HG03571 (cell line): ENCODE results near the gene HOXB2.
"Not testable (repeated sequence)": the region's sequence is repeated elsewhere in the genome, so short reads cannot be mapped to it uniquely, and the experiment has no call there.

Source experiments
- ATAC-seq: cut with Tn5 transposase; IDR thresholded peaks from one replicate; pipeline ENCODE4 v1.9.1; 2021; ENCODE audit not compliant: unreplicated experiment

Gene HOXB2

DNA sequence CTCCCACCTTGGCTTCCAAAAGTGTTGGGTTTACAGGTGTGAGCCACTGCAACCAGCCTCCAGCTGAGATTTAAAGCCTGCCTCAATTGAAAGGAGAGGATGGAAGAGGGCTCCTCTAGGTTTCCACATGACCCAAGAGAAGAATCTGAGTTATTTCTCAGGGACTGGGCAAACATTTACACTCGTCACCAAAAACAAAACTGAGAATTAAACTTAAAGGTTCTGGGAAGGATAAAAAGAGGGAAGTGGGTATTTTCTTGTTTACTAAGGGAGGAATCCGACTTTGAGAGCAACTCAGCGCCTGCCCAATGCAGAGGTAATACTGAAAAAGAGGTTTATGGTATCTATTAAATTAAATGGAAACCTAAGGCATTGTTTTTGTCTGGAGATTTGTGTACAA lies 27.4 kb downstream of the HOXB2 start:
- no peak for ATAC-seq

DNA sequence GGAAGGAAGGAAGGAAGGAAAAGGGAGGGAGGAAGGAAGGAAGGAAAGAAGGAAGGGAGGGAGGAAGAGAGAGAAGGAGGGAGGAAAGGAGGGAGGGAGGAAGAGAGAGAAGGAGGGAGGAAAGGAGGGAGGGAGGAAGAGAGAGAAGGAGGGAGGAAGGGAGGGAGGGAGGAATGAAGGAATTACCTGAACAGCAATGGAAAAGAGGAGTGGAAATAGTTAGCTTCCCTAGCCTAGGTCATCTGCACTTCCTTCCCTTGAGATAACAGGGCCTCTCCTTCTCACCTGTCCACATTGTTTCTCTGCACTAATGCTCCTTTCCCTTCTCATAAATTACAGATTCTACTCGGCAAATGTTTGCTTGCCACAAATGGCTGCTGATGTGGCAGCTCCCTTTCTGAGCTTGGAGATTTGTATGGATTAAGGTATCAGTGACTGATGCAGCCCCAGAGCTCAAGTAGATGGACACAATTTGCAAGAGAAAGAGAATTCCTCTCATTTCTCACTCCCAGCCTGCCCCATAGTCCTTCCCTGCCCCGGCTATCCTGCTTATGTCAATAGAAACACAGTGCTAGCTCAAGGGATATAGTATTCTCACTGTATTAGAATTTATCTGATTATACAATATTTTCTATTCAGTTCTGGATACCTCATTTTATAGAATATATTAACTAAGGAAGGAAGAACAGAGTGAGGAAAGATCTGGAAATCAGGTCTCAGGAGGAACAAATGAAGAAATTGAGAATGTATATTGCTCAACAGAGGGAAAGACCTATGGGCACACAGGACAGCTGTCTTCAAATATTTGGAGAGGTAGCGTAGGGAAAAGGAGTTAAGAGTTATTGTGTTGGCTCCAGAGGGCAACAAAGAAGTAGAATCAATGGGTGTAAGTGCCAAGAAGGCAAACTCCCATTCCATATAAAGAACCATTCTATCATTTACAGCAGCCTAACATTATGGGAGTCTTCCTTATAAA lies 28.7 kb downstream of the HOXB2 start:
- no peak for ATAC-seq

DNA sequence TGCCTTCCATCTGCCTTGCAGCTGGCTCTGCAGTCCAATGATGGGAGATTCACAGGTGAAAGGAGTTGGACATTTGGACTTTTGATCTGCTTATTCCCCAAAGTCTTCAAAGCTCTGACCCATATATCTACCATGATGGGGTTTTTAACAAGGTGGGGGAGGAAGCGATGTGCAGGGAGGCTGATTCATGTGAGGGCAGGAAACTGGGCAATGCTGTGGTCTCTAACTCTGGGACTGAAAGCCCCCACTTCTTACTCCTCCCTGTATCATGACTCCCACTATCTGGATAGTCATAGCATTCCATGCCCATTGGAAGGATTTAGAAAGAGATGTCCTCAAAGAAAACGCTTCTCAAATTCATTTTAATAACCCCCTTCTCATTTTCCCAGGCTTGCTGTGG lies 30.4 kb downstream of the HOXB2 start:
- ATAC-seq = no peak

DNA sequence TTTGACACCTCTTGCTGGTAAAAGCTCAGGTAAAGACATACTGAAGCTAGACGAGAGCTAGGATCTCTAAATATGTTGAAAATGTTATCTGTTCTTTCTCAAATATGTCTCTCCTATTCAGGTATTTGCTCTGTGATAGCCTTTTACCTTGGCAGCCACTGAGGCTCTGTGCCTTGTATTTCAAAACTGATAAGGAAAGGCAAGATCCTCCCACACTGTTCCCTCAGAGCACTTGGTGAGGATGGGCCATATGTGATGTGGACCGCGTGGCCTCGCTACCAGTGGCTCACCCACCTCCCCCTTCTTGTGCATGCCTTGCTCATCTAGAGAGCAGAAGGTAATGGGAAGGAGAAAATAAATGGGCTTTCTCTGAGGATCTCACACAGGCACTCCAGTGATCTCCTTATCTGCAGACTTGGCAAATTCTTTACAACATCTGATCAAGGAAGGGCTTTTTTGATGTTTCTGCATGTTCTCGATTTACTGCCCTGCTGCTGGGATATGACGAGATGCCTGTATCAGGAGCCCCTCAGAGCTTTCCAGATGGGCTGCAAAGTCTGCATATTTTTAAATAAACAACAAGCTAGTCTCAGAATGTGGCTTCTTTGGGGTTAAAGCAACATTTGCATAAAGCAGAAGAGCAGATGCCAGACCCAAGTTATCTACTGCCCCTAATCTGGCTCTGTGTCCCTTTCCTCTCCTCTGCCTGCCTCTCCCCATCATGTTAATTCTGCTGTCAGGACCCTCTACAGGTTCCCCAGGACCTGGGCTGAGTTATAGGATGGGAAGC lies 31.0 kb downstream of the HOXB2 start:
- ATAC-seq = no peak

DNA sequence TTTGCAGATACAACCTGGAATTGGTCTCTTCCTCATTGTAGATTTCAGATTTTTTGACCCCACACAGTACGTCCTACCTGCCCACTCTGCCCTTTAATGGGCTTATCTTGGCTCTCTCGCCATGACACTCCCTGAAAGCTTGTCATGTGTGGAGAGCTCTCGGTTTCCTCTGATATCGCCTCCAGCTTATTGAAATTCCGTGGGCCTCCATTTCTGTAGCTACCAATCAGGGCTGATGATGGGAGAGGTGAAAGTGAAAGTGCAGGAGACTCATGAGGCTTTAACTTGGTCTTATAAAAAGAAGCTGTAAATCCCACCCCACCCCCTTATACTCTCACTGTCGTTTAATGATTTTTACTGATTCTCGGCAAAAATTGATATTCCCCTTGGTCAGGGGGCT lies 31.8 kb downstream of the HOXB2 start:
- no peak for ATAC-seq

DNA sequence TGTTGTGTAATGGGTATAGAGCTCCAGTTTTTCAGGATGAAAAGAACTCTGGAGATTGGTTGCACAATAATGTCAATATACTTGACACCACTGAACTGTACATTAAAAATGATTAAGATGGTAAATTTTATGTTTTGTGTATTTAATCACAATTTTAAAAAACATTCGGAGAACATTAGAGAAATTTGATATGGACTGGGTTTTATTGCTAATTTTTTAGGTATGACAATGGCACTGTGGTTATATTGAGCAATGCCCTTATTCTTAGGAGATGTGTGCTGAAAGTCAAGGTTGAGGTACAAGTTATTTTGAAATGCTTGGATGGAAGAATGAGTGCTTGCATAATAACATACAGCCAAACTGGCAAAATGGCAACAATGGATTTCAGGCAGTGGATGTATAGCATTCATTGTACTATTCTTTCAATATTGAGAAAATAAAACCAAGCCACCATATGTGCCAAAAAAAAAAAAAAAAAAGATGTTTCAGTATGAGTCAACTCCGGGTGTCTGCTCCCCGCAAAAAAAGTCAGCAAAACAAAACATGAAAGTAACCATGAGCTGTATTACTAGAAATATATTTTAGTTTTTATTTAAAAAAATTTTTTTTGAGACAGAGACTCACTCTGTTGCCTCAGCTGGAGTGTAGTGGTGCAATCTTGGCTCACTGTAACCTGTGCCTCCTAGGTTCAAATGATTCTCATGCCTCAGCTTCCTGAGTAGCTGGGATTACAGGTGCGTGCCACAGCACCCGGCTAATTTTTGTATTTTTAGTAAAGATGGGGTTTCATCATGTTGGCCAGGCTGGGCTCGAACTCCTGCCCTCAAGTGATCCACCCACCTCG lies 33.9 kb downstream of the HOXB2 start:
- peak; percentile 38 for ATAC-seq

DNA sequence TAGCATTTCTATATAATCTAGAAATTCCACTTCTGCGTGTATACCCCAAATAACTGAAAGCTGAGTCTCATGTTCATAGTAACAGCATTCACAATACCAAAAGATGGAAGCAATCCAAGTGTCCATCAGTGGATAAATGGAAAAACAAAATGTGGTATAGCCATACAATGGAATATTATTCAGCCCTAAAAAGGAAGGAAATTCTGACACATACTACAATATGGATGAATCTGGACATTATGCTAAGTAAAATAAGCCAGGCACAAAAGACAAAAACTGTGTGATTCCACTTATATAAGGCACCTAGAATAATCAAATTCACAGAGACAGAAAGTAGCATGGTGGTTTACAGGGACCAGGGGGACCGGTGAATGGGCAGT lies 34.5 kb downstream of the HOXB2 start:
- no peak for ATAC-seq

DNA sequence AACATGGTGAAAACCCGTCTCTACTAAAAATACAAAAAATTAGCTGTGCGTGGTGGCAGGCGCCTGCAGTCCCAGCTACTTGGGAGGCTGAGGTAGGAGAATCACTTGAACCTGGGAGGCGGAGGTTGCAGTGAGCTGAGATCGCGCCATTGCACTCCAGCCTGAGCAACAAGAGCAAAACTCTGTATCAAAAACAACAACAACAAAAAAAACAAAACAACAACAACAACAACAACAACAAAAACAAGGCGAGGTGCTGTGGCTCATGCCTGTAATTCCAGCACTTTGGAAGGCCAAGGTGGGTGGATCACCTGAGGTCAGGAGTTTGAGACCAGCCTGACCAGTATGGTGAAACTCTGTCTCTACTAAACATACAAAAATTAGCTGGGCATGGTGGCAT lies 35.2 kb downstream of the HOXB2 start:
- ATAC-seq = not testable (repeated sequence)

DNA sequence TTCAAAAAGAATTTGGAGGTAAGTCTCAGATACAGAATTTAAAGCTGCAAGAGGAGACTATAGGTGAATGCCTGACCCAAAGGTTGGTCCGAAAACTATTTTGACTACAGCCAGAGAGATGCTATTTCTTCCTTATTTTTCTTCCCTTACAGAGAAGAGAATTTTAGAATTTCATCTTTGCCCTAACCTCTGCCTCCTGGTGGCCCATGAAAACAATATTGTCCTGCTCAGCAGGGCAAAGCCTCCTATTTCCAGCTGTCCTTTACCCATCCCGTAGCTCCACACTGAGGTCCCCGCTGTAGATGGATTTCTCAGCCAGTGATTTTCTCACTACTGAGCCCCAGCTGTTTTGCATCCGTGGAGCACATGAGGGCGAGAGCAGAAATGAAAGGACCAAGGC lies 38.7 kb downstream of the HOXB2 start:
- ATAC-seq = no peak

DNA sequence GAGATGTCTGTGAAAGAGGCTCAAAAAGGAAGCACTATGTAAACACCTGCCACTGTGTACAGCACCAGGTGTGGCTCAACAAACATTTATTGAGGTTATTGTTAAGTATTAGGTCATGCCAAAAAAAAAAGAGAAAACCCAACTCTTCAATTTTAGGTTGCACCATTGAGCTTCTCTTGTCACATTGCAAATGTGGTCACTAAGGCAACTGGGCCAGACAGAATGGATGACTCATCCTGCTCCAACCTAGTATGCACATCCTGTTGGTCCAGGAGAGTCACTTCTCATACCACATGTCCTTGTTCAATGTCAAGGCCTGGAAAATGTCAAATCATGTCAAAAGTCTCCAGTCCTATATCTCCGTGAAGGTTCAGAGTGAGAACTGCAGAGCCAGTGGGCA lies 39.1 kb downstream of the HOXB2 start:
- peak; percentile 68 for ATAC-seq

DNA sequence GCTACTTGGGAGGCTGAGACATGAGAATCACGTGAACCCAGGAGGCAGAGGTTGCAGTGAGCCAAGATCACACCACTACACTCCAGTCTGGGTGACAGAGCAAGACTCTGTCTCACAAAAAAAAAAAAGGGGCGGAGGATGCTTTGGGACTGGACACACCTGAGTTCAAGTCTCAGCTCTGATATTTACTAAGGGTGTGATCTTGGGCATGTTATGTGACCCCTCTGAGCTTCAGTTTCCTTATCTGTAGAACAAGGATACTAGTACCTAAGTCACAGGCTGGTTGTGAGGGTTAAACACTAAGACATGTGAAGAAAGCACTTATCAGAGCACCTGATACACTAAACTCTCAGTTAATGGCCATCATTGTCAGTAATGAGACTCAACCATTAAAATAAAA lies 40.0 kb downstream of the HOXB2 start:
- no peak for ATAC-seq

DNA sequence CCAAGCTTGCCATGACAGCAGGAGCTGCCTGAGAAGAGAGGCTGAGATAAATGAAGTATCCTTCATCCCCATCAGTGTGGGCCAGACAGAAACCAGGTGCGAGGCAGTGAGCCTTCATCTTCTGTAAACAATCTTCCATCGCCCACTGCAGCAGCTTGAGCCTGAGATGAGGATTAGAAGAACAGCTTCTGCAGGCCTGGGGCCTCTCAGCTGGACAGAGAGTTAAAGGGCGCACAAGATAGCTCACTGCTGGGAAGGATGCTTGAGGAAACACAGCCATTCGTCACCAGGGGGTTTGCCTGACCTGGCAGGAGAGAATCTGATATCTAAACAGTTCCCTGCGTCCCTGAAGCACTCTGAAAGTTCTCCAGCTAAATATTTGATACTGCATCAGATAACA lies 41.2 kb downstream of the HOXB2 start:
- no peak for ATAC-seq

DNA sequence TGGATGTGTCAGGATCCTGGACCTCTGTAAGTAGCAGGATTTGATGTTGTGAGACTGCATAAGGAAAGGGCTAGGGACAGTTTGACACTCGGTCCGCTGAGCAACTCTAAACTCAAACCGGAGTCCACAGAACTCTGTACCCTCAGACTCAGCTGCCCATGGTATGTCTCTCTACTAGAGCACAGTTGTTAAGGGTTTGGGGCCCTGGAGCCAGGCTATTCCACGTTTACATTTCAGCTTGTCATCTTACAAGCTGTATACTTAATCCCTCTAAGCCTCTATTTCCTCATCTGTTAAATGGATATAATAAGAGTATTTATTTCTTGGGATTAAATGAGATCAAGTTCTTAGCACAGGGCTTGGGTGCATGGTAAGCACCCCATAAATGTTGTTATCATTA lies 42.0 kb downstream of the HOXB2 start:
- no peak for ATAC-seq

DNA sequence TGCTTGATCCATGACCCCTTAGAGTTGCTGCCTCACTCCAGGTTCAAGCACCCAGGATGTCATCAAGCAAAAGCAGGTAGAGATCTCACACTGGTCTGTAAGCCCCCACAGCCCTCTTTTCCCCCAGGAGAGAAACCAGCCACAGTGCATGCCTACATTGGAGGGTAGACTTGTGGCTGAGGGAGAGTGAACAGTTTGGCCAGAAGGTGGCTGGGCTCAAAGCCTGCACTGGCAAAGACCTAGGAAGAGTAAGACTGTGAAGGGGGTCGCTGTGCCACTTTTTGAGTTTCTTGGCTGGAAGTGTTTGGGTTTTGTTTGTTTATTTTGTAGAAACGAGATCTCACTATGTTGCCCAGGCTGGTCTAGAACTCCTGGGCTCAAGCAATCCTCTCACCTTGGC lies 42.6 kb downstream of the HOXB2 start:
- ATAC-seq = no peak

DNA sequence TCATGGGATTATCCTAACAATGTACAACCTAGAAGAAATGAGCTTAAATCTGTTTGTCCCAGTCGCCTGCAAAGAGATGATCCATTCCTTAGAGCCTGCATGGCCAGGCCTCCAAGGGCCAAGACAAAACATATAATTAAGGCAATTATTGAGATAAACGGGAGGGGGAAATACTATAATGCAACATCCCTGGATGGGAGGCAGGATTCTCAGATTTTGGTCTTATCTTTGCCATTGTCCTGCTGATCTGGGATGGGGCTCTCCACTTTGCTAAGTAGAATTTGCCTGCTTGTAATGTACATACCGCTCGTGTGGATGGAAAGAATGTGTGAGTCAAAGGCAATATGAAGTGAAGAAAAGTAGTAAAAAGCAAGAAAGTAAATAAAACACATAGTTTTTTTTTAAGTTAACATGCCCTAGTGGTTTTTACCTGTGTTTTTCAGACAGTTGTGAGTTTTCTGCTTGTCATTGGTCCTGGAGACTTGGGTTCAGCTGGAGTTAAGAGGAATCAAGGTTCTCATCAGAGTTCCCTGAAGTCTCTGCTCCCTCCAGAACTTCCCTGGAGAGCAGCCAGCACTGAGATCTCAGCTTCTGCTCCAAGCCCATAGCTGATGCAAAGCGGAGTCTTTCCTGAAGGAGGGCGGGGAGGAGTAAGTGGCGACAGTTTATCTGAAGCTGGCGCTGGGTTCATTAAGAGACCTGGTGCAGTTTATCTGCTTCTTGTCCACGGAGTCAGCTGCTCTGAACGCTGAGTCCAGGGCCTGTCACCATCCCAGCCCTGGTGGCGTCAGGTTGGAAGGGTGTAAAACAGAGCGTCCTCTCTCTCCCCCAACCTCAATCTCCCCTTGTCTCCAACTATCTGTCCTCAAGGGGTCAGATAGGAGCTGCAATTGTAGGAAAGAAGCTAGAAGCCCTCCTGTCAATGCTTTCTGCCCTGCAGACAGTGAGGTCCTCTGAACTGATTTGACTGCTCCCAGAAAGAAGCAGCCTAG lies 44.2 kb downstream of the HOXB2 start:
- no peak for ATAC-seq

DNA sequence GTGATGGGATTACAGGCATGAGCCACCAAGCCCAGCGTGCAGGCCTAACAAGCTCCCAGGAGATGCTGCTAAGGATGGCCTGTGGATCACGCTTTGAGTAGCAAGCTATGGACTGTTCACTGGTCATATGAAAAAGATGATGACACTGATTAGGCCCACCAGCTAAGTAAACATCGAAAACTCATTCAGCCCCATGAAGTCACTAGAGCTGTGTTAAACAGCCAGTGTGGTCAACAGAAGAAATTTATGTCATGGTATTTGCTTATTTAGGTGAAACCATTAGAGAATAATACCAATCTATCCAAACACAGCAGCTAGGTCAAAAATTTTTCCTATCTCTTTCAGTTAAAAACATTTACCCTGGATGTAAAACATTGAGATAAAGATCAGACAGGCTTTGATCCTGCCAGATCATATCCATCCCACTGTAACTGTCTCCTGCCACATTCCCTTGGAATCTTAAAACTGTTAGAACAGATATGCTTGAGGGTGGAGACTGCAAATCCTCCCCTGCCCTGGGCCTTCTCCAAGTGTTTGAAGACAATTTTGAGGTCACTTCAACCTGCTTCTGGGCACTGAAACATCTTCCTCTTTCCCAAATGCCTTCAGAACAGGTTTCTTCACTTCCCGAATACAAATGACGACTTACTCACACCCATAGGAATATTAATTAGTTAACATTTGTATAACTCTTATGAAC lies 45.0 kb downstream of the HOXB2 start:
- ATAC-seq = no peak

DNA sequence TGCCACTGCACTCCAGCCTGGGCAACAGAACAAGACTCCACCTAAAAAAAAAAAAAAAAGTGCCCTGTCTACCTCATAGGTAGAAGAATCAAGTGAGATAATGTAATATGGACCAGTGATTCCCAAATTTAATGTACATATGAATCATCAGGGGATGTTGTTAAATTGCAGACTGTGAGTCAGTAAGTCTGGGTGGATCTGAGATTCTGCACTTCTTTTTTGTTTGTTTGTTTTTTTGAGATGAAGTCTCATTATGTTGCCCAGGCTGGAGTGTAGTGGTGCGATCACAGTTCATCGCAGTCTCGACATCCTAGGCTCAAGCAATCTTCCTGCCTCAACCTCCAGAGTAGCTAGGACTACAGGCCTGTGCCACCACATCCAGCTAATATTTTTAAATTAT lies 45.7 kb downstream of the HOXB2 start:
- ATAC-seq = no peak

DNA sequence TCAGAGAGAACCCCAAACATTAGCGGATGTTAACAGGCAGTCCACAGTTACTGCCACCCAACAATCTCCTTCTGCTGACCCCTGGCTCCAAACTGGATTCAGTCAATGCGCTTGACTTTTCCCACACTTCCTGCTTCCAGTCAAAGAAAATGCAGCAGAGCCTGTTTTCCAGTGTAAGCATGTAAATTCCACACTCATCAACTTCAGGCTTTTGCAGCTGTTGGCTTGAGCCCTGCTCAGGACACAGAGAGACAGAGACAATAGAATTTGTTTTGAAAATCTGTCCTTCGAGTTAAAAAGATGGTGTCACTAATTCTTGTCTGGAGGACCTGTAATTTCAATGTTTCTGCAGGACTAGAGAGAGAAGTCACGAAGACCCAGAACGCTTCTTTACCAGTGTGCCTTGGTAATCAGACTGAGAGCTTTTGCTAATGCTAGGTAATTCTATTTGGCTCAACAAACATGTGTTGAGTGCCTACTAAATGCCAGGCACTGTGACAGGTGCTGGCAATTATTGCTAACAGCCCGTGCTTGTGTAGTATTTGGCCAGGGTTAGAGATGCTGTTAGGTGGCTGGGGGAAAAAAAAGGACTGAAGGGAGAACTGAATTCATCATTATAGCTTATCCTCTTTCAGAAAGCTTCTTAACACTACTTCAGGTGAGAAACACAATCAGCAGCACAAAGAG lies 46.6 kb downstream of the HOXB2 start:
- no peak for ATAC-seq

DNA sequence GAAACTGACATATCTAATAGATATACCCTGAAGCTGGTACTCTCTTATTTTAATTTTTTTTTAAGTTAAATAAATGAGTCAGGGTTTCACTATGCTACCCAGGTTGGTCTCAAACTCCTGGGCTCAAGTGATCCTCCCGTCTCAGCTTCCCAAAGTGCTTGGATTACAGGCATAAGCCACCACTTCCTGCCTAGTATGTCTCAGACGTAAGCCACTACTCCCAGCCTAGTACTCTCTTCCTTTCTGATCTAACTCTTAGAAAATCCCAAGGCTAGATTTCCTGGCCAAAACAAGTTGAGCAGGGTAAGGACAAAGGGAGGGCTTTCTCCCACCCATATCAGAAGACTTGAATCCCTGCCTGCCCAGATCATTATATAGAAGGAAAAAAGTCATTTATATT lies 47.8 kb downstream of the HOXB2 start:
- no peak for ATAC-seq
